Gastrocnemius medialis (tissue), 4 donors: ENCODE results near the gene BICDL1.
"Not testable (repeated sequence)": the region's sequence is repeated elsewhere in the genome, so short reads cannot be mapped to it uniquely, and the experiment has no call there.

Source experiments
- CTCF ChIP-seq, 5 experiments: fragments of 450-650 bp in 3 of 5; fragments of 200-600 bp in 2 of 5; sonication (generic) in 2 of 5; IDR thresholded peaks in 4 of 5; conservative IDR thresholded peaks in 1 of 5; 1 replicate in 4 of 5; 2 replicates in 1 of 5; pipeline ENCODE4 v1.5.1; 2016 to 2019; ENCODE audit warnings: antibody characterized with exemption in 5 of 5, mild to moderate bottlenecking in 3 of 5, moderate library complexity in 3 of 5
- POLR2A ChIP-seq, 2 donors: fragments of 450-650 bp; IDR thresholded peaks; one replicate each; pipeline ENCODE4 v1.6.1; 2017; ENCODE audit warnings: antibody characterized with exemption in 2 of 2, mild to moderate bottlenecking in 2 of 2, moderate library complexity in 2 of 2

GRCh38 chr12:120045367-120045766, 56.3 kb downstream of the BICDL1 start:
- not testable (repeated sequence) for TF ChIP-seq CTCF (IDR thresholded peaks at IDR 0.05 in 4 of 5, conservative IDR thresholded peaks at IDR 0.05 in 1 of 5); POLR2A (IDR thresholded peaks at IDR 0.05)
